Brain microvascular endothelial cell (primary cell): Measurements from ENCODE around the gene DDX24.

Experiments
- DNase-seq: peaks from one replicate; pipeline ENCODE4 v3.0.0-alpha.2; 2020
- H3K27ac ChIP-seq: fragments of 250-450 bp; sonication (Bioruptor Pico); 2 replicates; pipeline ENCODE4 v1.5.1; 2020; ENCODE audit warnings: mild to moderate bottlenecking, moderate library complexity
- H3K27me3 ChIP-seq: fragments of 250-450 bp; sonication (Bioruptor Pico); replicated peaks from 2 replicates; pipeline ENCODE4 v1.5.1; 2020; ENCODE audit warnings: mild to moderate bottlenecking
- H3K36me3 ChIP-seq: fragments of 250-450 bp; sonication (Bioruptor Pico); replicated peaks from 2 replicates; pipeline ENCODE4 v1.5.1; 2020; ENCODE audit warnings: mild to moderate bottlenecking
- H3K4me3 ChIP-seq: 2 replicates; pipeline ENCODE4 v1.5.1; 2011; ENCODE audit warnings: low read depth, mild to moderate bottlenecking, control low read depth, low read length, moderate library complexity
- CTCF ChIP-seq: IDR thresholded peaks from 2 replicates; pipeline ENCODE4 v1.5.1; 2011; ENCODE audit warnings: low read depth, mild to moderate bottlenecking, moderate library complexity, low read length, control low read depth, inconsistent platforms; ENCODE audit errors: missing control alignments
- in situ Hi-C: cut with HindIII; loops from 2 replicates; pipeline ENCODE4 v1.10.0; 2017; ENCODE audit warnings: low sequenced_read_pairs, low pct_ligation_motif_present

Gene DDX24

GRCh38 chr14:94021416-94022157, 59.4 kb downstream of the DDX24 start:
- H3K27me3 ChIP-seq: no peaks in the 10 kb centered on the region

GRCh38 chr14:94021001-94021400, 60.0 kb downstream of the DDX24 start:
- Histone ChIP-seq H3K27ac (no peak overlapping the region), H3K4me3 (no peak overlapping the region), H3K36me3 (no peaks in the 10 kb centered on the region), H3K27me3 (no peaks in the 10 kb centered on the region)
- peak; percentile 36 for TF ChIP-seq CTCF
- peak; percentile 58 for DNase-seq
- in situ Hi-C loops: no loop called here

More at GRCh38 chr14:94021416-94022157, 59.4 kb downstream of the DDX24 start:
- H3K36me3 ChIP-seq: no peaks in the 10 kb centered on the region
- DNase-seq: no peak
- TF ChIP-seq CTCF: no peak
- no peak overlapping the region for H3K4me3 ChIP-seq
- H3K27ac ChIP-seq: no peak overlapping the region
- in situ Hi-C loops: no loop called here

- H3K36me3 ChIP-seq: no peaks in the 10 kb centered on the region
- no peak for DNase-seq
- H3K4me3 ChIP-seq: no peak overlapping the region
- no peak overlapping the region for H3K27ac ChIP-seq
- TF ChIP-seq CTCF: no peak
- in situ Hi-C loops: no loop called here
- no peaks in the 10 kb centered on the region for H3K27me3 ChIP-seq
These were observed 60.7 kb downstream of the DDX24 start for GRCh38 chr14:94020267-94020666.

GRCh38 chr14:94019329-94019728, 61.7 kb downstream of the DDX24 start:
- no peak for DNase-seq
- in situ Hi-C loops: no loop called here
- no peak overlapping the region for H3K4me3 ChIP-seq
- no peak overlapping the region for H3K27ac ChIP-seq
- TF ChIP-seq CTCF: no peak
- H3K36me3 ChIP-seq: no peaks in the 10 kb centered on the region
- no peaks in the 10 kb centered on the region for H3K27me3 ChIP-seq

GRCh38 chr14:94018308-94018707, 62.7 kb downstream of the DDX24 start:
- TF ChIP-seq CTCF: no peak
- Histone ChIP-seq H3K27me3 (no peaks in the 10 kb centered on the region), H3K4me3 (no peak overlapping the region), H3K27ac (no peak overlapping the region), H3K36me3 (no peaks in the 10 kb centered on the region)
- no peak for DNase-seq
- in situ Hi-C loops: no loop called here
